NCI-H524 (cell line): ENCODE data around the gene GALNT2.

ENCODE experiments used
- DNase-seq, 2 experiments: peaks; one replicate each; lab custom pipeline; 2025; lab: John Stamatoyannopoulos, UW

GALNT2 gene

GRCh38 chr1:230321341-230321740, 254.3 kb downstream of the GALNT2 start:
- no peak for DNase-seq

DNA sequence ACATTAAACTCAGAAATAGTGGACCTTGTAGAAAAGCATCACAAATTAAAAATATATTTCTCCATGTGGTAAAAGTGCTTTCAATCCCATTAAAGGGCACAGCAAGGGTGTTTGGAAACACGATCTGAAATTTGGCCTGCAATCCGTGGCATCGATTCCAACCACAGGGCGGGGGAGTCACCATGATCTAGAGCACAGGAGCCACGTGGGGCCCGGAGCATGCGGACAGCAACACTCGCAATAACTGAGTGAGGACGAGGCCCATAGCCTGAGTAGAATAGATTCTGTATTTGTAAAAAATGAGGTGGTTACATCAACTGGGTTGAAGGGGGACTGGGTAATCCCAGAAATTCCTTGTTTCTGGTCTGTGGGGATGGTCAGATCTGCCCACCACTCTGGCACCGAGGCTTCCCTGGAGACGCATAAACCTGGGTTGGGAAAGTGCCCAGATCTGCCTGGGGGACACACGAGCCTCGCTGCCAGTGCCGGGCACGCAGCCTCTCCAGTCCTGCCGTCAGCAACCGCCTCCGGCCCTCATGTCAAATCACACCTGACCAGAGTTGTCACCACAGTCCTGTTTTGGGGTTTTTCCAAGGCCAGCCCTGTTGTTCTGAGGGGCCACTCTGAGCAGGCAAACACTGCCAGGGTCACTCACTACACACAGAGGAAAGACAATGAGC, 254.8 kb downstream of the GALNT2 start:
- no peak for DNase-seq

GRCh38 chr1:230322421-230322756, 255.4 kb downstream of the GALNT2 start:
- DNase-seq, result no peak

DNA sequence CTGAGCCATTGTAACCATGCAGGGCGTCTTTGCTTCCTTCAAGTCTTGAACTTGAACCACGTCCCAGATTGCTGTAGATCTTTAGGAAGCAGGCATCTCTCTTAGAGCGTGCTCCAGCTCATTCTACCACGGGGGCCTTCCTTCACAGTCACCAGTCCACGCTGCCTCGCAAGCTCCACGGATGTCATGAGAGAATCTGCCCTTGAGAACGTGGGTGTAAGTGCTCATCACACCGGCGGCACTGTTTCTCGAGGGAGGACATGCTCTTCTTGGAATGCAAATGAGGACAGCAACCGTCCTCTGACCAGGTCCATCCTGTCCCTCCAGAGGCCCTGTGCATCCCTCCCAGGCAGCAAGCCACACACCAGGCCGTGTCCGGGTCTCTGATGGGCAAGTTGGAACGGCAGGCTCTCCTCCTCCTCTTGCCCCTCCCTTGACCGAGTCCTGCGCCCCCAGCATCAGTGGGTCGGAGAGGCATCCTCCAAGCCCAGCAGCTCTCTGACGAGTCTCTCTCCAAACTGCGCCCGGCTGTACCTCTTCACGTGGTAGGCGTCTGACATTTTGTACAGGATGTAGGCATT, 256.0 kb downstream of the GALNT2 start:
- no peak for DNase-seq

DNA sequence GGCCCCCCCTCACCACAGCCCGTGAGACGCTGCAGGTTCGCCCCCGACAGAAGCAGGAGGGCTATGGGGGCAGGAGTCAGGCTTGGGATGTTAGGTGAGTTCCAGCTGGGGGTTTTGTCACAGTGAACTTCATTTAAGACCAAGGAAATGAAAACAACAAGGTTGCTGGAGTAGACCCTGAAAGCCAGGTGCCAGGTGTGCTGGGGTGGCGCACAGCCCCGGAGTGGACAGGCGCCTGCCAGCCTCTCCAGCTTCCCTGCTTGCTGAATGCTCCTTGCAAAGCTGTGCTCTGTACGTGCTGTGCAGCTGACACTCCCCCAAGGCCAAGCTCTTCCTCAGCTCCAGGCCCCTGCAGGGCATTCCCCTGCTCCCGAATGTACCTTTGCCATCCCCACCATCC, 256.6 kb downstream of the GALNT2 start:
- DNase-seq, result no peak

DNA sequence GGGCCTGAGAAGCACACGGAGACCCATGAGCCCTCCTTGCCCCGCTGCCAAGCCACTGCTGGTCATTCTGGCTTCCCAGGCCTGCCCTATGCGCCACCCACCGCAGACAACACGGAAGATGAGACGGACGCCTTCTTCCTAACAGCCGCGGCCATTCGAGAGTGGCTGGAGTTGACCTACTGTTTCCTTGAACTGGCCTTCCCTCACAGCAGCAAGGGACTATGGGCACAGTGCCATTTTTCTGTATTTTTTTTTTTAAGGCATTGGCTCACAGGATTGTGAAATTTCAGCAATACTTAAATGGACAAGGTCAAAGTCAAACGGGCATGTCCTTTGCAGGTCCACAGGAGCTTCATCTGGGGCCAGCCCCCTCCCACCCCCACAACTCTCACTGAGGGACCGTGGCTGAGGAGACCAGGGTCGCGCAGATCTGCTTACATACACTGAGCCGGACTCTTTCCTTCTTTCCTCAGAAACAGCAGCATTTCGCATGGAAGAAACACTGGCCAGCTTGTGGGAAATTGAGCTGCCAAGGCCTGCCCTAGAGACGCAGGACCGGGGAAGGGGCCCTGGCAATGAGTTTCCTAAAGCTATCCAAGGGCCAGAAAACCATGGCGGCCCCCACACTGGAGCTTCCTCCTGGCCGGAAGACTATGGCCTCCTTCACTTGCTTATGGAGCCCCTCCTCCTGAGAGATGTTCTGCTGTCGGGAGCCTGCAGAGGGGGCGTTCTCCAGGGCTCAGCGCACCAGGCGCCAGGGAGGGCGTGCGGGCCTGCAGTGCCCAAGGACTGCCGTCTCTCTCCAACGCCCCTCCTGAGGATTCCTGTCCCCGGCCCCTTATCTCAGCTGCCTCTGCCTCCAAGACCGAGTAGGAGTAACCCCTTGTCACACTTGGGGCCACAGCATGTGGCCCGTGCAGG, 260.2 kb downstream of the GALNT2 start:
- DNase-seq, result no peak

GRCh38 chr1:230327892-230328284, 260.9 kb downstream of the GALNT2 start:
- DNase-seq, result no peak

DNA sequence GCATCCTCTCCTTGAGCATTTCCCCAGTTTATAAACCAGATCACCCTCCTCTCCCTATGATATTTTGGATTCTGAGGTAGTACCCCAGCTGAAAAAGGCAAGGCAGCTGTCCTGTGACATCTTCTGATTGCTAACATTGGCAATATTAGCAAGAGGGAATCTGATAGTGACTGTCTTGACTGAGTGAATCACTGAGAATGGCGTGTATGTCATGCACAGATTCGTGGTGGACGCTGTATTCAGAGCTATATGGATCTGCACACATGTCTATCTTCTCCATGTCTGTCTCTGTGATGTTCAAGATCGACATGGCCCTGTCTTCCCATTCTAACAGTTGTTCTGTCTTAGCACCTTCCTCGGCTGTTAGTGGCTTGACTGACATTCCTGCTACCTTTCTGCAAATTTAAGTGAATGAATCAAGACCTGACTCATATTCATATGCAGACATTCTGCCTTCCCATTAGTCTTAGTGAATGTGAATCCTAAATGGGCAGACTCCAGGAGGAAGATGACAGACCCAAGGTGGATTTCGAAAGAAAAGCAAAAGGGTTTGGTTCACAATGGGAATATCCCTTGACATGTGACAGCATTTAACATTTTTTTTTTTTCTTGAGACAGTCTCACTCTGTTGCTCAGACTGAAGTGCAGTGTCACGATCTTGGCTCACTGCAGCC, 261.4 kb downstream of the GALNT2 start:
- no peak for DNase-seq

DNA sequence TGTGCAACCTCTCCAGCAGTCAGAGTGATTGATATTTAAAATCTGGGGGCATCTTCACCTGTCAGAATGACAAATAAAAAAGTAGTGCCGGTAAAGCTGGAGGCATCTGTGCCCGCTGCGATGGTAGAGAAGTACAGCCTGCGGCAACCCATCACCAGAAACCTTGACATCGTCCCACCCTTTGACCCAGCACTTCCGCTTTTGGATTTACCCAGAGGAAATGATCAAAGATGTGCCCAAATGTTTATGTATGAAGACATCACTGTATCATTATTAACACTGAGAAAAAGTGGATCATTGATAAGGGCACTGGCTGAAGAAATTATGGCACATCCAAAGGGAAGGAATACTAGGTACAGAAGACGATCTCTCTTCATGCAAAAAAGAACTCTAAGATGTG, 263.1 kb downstream of the GALNT2 start:
- DNase-seq, result no peak
